K562 (cell line): ENCODE data around the gene UPF1.

ENCODE experiments used
- MAX ChIP-seq: sonication (generic); formaldehyde crosslinking; IDR thresholded peaks from 2 replicates; pipeline ENCODE4 v1.9.0; 2022; ENCODE audit warnings: mild to moderate bottlenecking, missing genetic modification reagents
- NCOA4 ChIP-seq: fragments of 450-650 bp; IDR thresholded peaks from 2 replicates; pipeline ENCODE4 v1.6.1; 2018; ENCODE audit warnings: mild to moderate bottlenecking; ENCODE audit not compliant: partially characterized antibody
- ZFX ChIP-seq: sonication (generic); formaldehyde crosslinking; IDR thresholded peaks from 2 replicates; pipeline ENCODE4 v1.8.0; 2022; ENCODE audit warnings: mild to moderate bottlenecking, missing genetic modification reagents, moderate library complexity
- ZNF24 ChIP-seq: fragments of 450-650 bp; IDR thresholded peaks from 2 replicates; pipeline ENCODE4 v1.6.1; 2016

GRCh38 chr19:18863843-18864362 is 32.1 kb downstream of the UPF1 start:
- TF ChIP-seq MAX (CRISPR knock-in tag) (no peak), NCOA4 (no peak), ZNF24 (no peak), ZFX (no peak)
